Skeletal muscle satellite cell (primary cell): Measurements from ENCODE around the gene MAGI3.
"Not testable (repeated sequence)": the region's sequence is repeated elsewhere in the genome, so short reads cannot be mapped to it uniquely, and the experiment has no call there.

Source experiments
- H3K27me3 ChIP-seq: 2 replicates; pipeline ENCODE4 v1.7.0; 2013; ENCODE audit warnings: low read length; ENCODE audit not compliant: control insufficient read depth, insufficient read depth
- H3K36me3 ChIP-seq: 2 replicates; pipeline ENCODE4 v1.7.0; 2013; ENCODE audit warnings: mild to moderate bottlenecking, control low read depth, low read length; ENCODE audit not compliant: insufficient read depth
- H3K4me1 ChIP-seq: 2 replicates; pipeline ENCODE4 v1.7.0; 2013; ENCODE audit warnings: low read length; ENCODE audit not compliant: control insufficient read depth, insufficient read depth
- H3K4me2 ChIP-seq: 2 replicates; pipeline ENCODE4 v1.7.0; 2013; ENCODE audit warnings: mild to moderate bottlenecking, low read length
- H3K4me3 ChIP-seq: 2 replicates; pipeline ENCODE4 v1.7.0; 2013; ENCODE audit warnings: low read length
- H3K9ac ChIP-seq: 2 replicates; pipeline ENCODE4 v1.7.0; 2013; ENCODE audit warnings: mild to moderate bottlenecking, low read depth, low read length, moderate library complexity
- H3K9me3 ChIP-seq: replicated peaks from 2 replicates; pipeline ENCODE4 v1.7.0; 2013; ENCODE audit warnings: mild to moderate bottlenecking, control low read depth, low read length

MAGI3 gene

DNA sequence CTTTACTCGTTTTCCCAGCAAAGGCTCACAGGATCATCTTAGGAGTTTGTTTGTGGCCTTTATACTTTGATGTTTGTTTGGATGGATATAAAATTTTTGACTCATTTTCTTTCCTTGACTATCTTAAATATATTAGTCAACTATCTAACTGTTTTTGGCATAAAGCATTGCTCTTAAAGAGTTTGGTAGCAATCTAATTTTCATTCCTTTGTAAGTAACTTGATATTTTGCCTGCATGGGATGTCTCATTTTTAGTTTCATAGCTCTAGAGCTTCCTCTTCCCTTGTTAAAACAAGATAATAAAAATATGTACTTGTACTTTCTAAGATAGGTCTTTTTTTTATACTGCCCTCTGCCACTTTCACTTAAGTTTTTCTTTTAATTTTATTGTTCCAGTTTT, 161.9 kb downstream of the MAGI3 start:
- no peaks in the 10 kb centered on the region for H3K36me3 ChIP-seq
- no peaks in the 10 kb centered on the region for H3K27me3 ChIP-seq
- H3K9ac ChIP-seq, result no peak overlapping the region
- H3K4me2 ChIP-seq, result peak overlapping the region; percentile 57
- H3K4me3 ChIP-seq, result no peak overlapping the region
- H3K9me3 ChIP-seq, result no peaks in the 10 kb centered on the region
- H3K4me1 ChIP-seq, result peaks cover 19% of the 10 kb centered on the region

DNA sequence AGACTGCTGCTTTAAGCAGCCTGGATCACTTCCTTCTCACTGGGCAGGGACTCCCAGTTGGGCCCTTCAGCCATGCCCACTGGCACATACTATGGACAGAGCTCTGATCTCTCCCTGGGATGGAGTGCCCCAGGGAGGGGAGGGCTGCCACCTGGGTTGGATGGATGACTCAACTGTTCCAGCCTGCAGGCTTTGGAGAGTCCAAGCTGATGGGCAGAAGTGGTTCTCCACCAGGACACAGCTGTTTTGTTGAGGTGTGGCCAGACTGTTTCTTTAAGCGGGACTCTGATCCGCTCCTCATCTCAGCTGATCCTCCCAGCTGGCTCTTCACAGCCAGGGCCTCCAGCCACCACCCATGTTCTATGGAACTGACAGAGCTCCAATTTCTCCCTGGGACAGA, 166.9 kb downstream of the MAGI3 start:
- Histone ChIP-seq H3K9me3 (no peaks in the 10 kb centered on the region), H3K4me1 (peaks cover 9% of the 10 kb centered on the region), H3K4me2 (no peak overlapping the region), H3K9ac (no peak overlapping the region), H3K36me3 (no peaks in the 10 kb centered on the region), H3K27me3 (no peaks in the 10 kb centered on the region), H3K4me3 (no peak overlapping the region)

DNA sequence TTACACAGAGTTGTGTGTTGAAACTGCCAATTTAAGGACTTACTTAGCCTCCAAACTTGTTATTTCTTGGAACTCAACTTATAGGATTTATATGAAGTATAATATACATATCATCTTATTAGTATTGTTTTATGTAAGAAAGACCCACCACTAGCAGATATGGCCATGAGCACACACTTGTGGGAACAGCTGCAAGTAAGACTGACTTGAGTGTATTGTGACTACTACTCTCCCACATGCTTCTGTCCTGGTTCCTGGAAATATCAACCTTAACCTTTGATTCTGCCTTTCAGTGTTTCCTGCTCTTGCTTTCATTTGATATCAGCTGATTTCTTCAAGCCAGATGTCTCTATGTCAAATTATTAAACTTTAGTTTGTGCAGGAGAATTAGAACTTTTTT, 175.3 kb downstream of the MAGI3 start:
- no peaks in the 10 kb centered on the region for H3K4me1 ChIP-seq
- no peaks in the 10 kb centered on the region for H3K27me3 ChIP-seq
- H3K4me3 ChIP-seq, result no peak overlapping the region
- H3K9ac ChIP-seq, result no peak overlapping the region
- H3K36me3 ChIP-seq, result no peaks in the 10 kb centered on the region
- H3K9me3 ChIP-seq, result no peaks in the 10 kb centered on the region
- no peak overlapping the region for H3K4me2 ChIP-seq

DNA sequence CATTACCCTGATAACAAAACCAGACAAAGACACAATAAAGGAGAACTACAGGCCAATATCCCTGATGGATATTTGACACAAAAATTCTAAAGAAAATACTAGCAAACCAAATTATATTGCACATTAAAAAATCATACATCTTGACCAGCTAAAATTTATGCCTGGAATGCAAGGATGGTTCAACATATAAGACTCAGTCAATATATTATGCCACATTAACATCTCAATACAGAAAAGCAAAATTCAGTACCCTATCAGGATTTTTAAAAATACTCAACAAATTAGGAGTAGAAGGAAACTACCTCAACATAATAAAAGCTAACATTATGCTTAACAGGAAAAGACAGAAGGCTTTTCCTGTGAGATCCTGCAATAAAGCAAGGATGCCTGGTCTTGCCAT, 177.1 kb downstream of the MAGI3 start:
- Histone ChIP-seq H3K9me3 (no peaks in the 10 kb centered on the region), H3K27me3 (no peaks in the 10 kb centered on the region), H3K4me3 (no peak overlapping the region), H3K36me3 (no peaks in the 10 kb centered on the region), H3K4me1 (no peaks in the 10 kb centered on the region), H3K9ac (no peak overlapping the region), H3K4me2 (no peak overlapping the region)

DNA sequence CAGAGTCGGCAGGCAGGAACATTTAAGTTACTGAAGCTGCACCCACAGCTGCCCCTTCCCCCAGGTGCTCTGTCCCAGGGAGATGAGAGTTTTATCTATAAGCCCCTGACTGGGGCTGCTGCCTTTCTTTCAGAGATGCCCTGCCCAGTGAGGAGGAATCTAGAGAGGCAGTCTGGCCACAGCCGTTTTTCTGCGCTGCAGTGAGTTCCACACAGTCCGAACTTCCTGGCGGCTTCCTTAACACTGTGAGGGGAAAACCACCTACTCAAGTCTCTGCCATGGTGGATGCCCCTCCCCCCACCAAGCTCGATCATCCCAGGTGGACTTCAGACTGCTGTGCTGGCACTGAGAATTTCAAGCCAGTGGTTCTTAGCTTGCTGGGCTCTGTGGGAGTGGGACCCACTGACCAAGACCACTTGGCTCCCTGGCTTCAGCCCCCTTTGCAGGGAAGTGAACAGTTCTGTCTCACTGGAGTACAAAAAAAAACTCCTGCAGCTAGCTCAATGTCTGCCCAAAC, 185.5 kb downstream of the MAGI3 start:
- H3K9ac ChIP-seq, H3K4me3 ChIP-seq, H3K4me2 ChIP-seq, H3K36me3 ChIP-seq, H3K27me3 ChIP-seq, H3K9me3 ChIP-seq, H3K4me1 ChIP-seq: not testable (repeated sequence)

DNA sequence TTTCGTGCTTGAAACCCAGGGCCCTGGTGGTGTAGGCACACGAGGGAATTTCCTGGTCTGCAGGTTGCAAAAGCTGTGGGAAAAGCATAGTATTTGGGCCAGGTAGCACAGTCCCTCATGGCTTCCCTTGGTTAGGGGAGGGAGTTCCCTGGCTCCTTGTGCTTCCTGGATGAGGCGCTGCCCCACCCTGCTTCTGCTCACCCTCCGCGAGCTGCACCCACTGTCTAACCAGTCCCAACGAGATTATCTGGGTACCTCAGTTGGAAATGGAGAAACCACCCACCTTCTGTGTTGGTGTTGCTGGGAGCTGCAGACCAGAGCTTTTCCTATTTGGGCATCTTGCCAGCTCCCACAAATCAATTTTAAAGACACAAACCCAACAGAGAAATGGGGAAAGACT, 186.0 kb downstream of the MAGI3 start:
- H3K4me2 ChIP-seq, result no peak overlapping the region
- no peak overlapping the region for H3K9ac ChIP-seq
- no peaks in the 10 kb centered on the region for H3K36me3 ChIP-seq
- no peak overlapping the region for H3K4me3 ChIP-seq
- no peaks in the 10 kb centered on the region for H3K9me3 ChIP-seq
- H3K27me3 ChIP-seq, result no peaks in the 10 kb centered on the region
- no peaks in the 10 kb centered on the region for H3K4me1 ChIP-seq

DNA sequence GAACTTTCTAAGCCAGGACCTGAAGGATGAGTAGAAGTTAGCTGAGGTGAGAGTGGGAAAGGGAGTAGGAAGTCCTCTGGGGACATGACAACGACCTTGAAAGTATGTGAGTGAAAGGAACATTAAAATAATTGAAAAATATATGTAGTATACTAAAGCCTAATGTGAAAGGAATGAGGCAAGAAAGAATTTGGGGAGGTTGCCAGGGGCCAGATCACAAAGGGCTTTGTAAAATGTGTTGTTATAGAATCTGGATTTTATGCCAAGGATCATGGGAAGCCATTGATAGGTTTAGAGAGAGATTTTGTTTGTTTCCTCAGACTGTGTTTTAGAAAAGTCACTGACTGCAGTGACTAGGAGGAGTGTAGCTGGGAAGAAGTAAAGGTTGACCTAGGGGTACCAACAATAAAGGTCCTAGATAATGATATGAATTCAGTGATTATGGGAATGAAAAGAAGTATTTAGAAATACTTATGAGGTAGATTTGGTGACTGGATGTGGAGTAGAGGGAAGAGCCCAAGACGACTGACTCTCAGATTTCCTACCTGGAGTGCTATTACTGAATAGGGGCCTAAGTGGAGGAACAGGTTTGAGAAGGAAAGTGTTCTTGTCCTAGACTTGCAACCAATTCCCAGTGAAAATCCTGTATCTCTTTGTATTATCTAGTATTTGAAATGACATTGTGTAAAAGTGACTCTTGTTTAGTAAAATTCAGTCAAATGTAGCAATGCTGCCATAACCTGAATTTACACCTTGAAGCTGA, 189.1 kb downstream of the MAGI3 start:
- Histone ChIP-seq H3K4me2 (no peak overlapping the region), H3K9ac (no peak overlapping the region), H3K36me3 (no peaks in the 10 kb centered on the region), H3K27me3 (no peaks in the 10 kb centered on the region), H3K4me3 (no peak overlapping the region), H3K4me1 (no peaks in the 10 kb centered on the region), H3K9me3 (no peaks in the 10 kb centered on the region)

DNA sequence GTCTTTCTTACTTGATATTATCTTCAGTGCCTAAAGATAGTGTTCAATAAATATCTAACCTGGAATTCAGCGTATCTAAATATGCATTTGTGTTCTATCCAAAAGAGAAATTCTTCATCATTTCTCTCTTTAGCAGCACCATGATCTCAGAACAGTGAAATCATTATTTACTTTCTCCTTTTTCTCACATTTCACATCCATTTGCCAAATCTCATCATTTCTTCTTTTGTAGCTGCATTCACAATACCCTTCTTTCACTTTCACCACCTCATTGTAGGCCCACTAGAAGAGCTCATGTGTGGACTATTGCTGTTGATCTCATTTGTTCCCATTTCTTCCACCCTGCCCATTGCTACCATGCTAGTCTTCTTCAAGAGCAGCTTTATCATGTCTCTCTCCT, 191.0 kb downstream of the MAGI3 start:
- Histone ChIP-seq H3K4me2 (no peak overlapping the region), H3K36me3 (no peaks in the 10 kb centered on the region), H3K9me3 (no peaks in the 10 kb centered on the region), H3K4me3 (no peak overlapping the region), H3K27me3 (no peaks in the 10 kb centered on the region), H3K9ac (no peak overlapping the region), H3K4me1 (no peaks in the 10 kb centered on the region)

DNA sequence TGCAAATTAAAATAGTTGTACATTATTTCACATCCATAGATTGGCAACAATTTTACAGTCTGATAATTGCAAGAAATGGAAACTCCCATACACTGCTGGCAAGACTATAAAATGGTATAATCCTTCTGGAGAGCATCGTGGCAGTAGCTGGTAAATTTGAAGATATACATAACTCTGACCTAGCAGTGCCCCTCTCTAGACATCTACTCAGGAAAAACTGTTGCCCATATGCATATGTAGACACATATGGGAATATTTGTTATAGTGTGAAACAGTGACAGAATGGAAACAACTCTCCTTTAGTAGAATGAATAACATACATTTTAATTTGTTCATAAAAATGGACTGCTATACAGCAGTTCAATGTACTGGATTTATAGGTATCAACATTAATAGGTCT, 191.8 kb downstream of the MAGI3 start:
- H3K9me3 ChIP-seq, result no peaks in the 10 kb centered on the region
- H3K4me1 ChIP-seq, result no peaks in the 10 kb centered on the region
- no peak overlapping the region for H3K4me3 ChIP-seq
- no peak overlapping the region for H3K9ac ChIP-seq
- no peak overlapping the region for H3K4me2 ChIP-seq
- no peaks in the 10 kb centered on the region for H3K27me3 ChIP-seq
- no peaks in the 10 kb centered on the region for H3K36me3 ChIP-seq

DNA sequence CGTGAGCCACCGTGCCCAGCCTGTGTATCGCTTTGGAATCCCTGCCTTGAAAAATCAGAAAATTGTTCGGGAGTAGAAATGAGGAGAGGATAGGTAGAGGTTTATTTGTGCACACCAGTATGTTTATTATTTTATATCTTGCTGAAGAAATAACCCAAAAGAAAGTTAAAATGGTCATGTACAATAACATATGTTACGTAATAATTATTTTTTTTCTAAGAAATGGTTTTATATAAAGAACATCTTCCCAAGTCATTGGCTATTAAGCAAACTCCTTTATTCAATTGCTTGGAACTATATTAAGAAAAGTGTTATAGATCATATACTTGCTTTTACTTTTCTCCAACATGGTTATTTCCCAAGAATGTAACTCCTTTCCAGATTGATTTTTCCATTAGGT, 197.2 kb downstream of the MAGI3 start:
- H3K4me3 ChIP-seq, result no peak overlapping the region
- H3K9me3 ChIP-seq, result no peaks in the 10 kb centered on the region
- no peak overlapping the region for H3K9ac ChIP-seq
- no peak overlapping the region for H3K4me2 ChIP-seq
- no peaks in the 10 kb centered on the region for H3K4me1 ChIP-seq
- no peaks in the 10 kb centered on the region for H3K27me3 ChIP-seq
- no peaks in the 10 kb centered on the region for H3K36me3 ChIP-seq

DNA sequence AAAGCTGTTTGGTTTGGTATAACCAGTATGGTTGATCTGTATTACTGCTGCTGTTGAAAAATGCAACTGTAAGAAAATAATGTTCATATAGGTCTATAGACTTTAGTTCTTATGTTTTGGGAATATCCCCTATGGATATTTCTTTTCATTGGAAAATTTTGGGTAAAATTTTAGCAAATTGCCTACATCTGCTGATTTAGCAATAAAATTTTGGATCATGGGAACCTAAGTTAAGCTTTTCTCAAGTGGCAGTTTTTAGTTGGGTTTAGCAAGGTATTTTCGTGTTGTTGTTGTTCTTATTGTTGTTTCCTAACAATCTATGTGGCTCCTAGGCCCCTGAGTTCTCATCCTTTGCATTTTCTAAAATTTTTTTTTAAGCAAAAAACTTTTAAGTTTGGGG, 201.9 kb downstream of the MAGI3 start:
- Histone ChIP-seq H3K4me2 (no peak overlapping the region), H3K27me3 (no peaks in the 10 kb centered on the region), H3K36me3 (peaks cover 11% of the 10 kb centered on the region), H3K4me1 (no peaks in the 10 kb centered on the region), H3K9ac (no peak overlapping the region), H3K4me3 (no peak overlapping the region), H3K9me3 (no peaks in the 10 kb centered on the region)

DNA sequence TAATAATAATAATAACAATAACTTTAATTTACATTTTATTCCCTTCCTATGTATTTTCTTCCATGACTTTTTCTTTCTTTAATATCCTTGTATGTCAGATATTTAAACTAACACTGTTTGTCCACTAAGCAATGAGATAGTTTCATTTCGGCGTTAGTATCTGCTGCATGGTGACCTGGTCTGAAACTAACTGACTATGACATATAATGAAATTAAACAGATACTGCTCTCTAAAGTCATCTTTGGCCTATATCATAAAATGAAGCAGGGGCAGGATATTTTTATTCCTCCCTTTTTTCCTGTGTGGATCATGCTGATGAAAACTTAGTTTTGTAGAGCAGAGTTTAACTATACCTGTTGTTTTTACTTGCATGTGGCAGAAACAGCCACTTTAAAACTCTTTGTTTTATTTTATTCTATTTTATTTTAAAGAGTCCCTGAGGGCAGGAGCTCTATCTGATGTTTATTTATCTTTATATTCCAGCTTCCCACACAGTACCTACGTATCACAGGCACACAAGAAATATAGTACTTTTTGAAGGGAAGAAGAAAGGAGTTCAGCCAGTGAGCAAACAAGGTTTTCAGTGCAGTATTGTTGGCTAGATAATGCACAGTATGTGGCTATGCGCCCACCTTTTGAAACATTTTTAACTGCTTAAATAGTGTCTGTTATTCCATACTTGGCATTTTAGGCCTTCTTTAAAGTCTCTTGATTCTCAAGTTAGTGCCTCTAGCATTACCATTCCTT, 203.4 kb downstream of the MAGI3 start:
- no peaks in the 10 kb centered on the region for H3K27me3 ChIP-seq
- no peaks in the 10 kb centered on the region for H3K9me3 ChIP-seq
- H3K36me3 ChIP-seq, result peaks cover 17% of the 10 kb centered on the region
- no peak overlapping the region for H3K4me3 ChIP-seq
- H3K4me1 ChIP-seq, result no peaks in the 10 kb centered on the region
- H3K9ac ChIP-seq, result no peak overlapping the region
- no peak overlapping the region for H3K4me2 ChIP-seq
